ENCODE results near the gene GPM6B. TPM values are rescaled to one million over a fixed set of nuclear protein-coding genes. Genes with fewer than 3 reads are reported as not detected.

GPM6B gene
- total and polyA plus RNA-seq, 5 donors from 2014 or later = 0.24 to 0.67 (median 0.34) TPM; not detected in 1

DNA sequence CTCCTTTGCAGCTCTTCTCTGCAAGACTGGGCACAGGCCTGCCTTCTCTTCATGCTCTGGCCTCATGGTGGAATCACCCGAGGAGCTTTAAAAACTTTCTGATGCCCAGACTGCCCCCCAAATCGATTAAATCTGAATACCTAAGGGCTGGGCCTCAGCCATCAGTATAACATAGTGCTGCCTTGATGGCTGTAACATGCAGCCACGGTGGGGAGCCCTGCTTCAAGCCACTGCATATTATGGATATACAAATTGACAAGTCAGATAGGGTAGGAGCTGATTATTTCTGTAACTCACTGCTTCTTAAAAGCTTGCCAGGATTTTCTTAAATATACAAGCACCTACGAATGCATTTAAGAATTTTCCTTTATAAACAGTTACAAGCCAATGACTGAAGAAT lies 40.5 kb downstream of the GPM6B start:
- Mint-ChIP-seq H3K9me3 (no peaks in the 10 kb centered on the region), H3K36me3 (peaks cover 8% of the 10 kb centered on the region), H3K4me1 (no peaks in the 10 kb centered on the region), H3K4me3 (no peak overlapping the region), H3K27ac (no peak overlapping the region), H3K27me3 (no peaks in the 10 kb centered on the region)
- no peak for DNase-seq
- ATAC-seq (ENCODE audit: low read depth in 2 of 2) = no peak
- no peak overlapping the region for H3K27ac ChIP-seq (ENCODE audit: insufficient read depth, low read length, poor library complexity, severe bottlenecking)
- H3K4me3 ChIP-seq (ENCODE audit: low read depth, low read length) = no peak overlapping the region
- H3K27me3 ChIP-seq (ENCODE audit: control insufficient read depth, insufficient read depth, low read length) = no peaks in the 10 kb centered on the region
- peaks cover 24% of the 10 kb centered on the region for H3K36me3 ChIP-seq (ENCODE audit: control insufficient read depth, insufficient read depth, low read length)
- H3K9me3 ChIP-seq (ENCODE audit: control insufficient read depth in 2 of 2, low read length in 2 of 2) = no peaks in the 10 kb centered on the region
- H3K4me1 ChIP-seq (ENCODE audit: control insufficient read depth, insufficient read depth, low read length, poor library complexity, severe bottlenecking) = no peaks in the 10 kb centered on the region

DNA sequence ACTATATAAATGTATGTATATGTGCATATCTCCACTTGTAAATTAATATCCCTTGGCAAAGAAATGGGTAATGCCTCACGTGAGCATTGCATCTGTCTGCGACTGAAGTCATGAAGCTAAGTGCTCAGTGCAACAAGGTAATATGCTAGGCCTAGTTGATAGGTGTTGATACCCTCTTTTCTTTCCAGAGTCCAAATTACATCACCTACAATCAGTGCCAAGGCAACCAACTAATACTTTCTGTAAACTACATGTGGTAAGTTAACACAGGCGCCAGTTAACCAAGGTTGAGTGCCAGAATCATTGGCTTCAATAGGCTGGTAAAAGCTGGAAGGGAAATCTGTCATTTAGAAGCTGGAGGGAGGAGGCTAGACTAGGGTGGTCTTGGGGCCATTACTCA lies 41.1 kb downstream of the GPM6B start:
- peaks cover 24% of the 10 kb centered on the region for H3K36me3 ChIP-seq (ENCODE audit: control insufficient read depth, insufficient read depth, low read length)
- no peaks in the 10 kb centered on the region for H3K27me3 ChIP-seq (ENCODE audit: control insufficient read depth, insufficient read depth, low read length)
- H3K4me3 ChIP-seq (ENCODE audit: low read depth, low read length) = no peak overlapping the region
- Mint-ChIP-seq H3K4me3 (no peak overlapping the region), H3K4me1 (no peaks in the 10 kb centered on the region), H3K27me3 (no peaks in the 10 kb centered on the region), H3K9me3 (no peaks in the 10 kb centered on the region), H3K36me3 (peaks cover 8% of the 10 kb centered on the region), H3K27ac (no peak overlapping the region)
- H3K4me1 ChIP-seq (ENCODE audit: control insufficient read depth, insufficient read depth, low read length, poor library complexity, severe bottlenecking) = no peaks in the 10 kb centered on the region
- no peak overlapping the region for H3K27ac ChIP-seq (ENCODE audit: insufficient read depth, low read length, poor library complexity, severe bottlenecking)
- ATAC-seq (ENCODE audit: low read depth in 2 of 2) (no peak), DNase-seq (no peak)
- H3K9me3 ChIP-seq (ENCODE audit: control insufficient read depth in 2 of 2, low read length in 2 of 2) = no peaks in the 10 kb centered on the region

DNA sequence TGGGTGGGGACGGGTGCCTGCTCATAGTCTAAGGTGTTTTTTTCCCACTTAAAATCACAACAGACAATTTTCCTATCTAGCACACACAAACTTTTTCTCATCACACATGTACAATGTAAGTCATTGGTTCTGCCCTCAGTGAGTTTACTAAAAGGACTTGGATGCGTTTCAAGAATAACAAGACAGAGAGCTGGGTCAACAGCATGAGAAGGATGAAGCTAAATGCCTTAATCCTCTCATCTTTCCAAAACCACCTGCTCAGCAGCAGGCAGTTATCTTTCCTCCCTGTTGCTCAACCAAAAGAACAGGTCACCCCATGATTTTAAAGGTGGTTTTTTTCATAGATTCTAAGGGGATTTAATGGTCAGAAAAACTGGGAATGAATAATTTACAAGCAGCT lies 42.2 kb downstream of the GPM6B start:
- Mint-ChIP-seq H3K4me3 (no peak overlapping the region), H3K27ac (no peak overlapping the region), H3K9me3 (no peaks in the 10 kb centered on the region), H3K4me1 (peaks cover 0 to 4% (median 2%) of the 10 kb centered on the region in 4 donors), H3K36me3 (peaks cover 14% of the 10 kb centered on the region), H3K27me3 (no peaks in the 10 kb centered on the region)
- Histone ChIP-seq H3K4me3 (ENCODE audit: low read depth, low read length) (no peak overlapping the region), H3K27ac (ENCODE audit: insufficient read depth, low read length, poor library complexity, severe bottlenecking) (no peak overlapping the region), H3K4me1 (ENCODE audit: control insufficient read depth, insufficient read depth, low read length, poor library complexity, severe bottlenecking) (no peaks in the 10 kb centered on the region), H3K36me3 (ENCODE audit: control insufficient read depth, insufficient read depth, low read length) (peaks cover 35% of the 10 kb centered on the region), H3K27me3 (ENCODE audit: control insufficient read depth, insufficient read depth, low read length) (no peaks in the 10 kb centered on the region), H3K9me3 (ENCODE audit: control insufficient read depth in 2 of 2, low read length in 2 of 2) (no peaks in the 10 kb centered on the region)
- ATAC-seq (ENCODE audit: low read depth in 2 of 2) (no peak), DNase-seq (no peak)

DNA sequence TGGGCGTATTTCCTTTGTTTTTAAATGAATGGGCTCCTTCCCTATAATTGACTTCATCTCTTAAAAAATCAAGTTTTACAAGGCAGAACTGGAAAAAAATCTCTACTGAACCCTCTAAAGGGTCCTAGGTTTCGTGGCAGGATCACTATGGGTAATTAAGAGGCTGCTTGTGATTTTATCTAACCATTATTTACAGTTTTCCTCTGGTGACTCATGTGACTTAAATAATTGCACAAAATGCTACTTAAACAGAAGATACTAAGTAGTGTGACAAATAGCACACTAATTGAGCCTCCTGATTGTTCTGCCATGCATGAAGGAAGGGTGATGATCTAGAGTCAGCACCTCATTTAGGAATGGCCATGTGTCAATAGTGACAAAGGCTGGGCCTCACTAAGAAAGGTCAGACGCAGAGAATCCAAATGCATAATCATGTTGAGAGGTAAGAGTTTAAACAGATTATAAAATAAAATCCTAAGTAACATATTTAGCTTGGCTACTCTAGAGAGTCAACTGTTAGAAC lies 46.8 kb downstream of the GPM6B start:
- H3K4me1 ChIP-seq (ENCODE audit: control insufficient read depth, insufficient read depth, low read length, poor library complexity, severe bottlenecking) = no peaks in the 10 kb centered on the region
- no peak overlapping the region for H3K4me3 ChIP-seq (ENCODE audit: low read depth, low read length)
- H3K27ac ChIP-seq (ENCODE audit: insufficient read depth, low read length, poor library complexity, severe bottlenecking) = no peak overlapping the region
- Mint-ChIP-seq H3K27me3 (no peaks in the 10 kb centered on the region), H3K36me3 (peaks cover 39% of the 10 kb centered on the region), H3K27ac (peak overlapping the region in 1 of 3 donors; percentile 18), H3K4me3 (no peak overlapping the region), H3K4me1 (peaks cover 0 to 6% (median 2%) of the 10 kb centered on the region in 4 donors), H3K9me3 (peaks cover 0 to 2% (median 0%) of the 10 kb centered on the region in 7 donors)
- H3K9me3 ChIP-seq (ENCODE audit: control insufficient read depth in 2 of 2, low read length in 2 of 2) = no peaks in the 10 kb centered on the region
- H3K36me3 ChIP-seq (ENCODE audit: control insufficient read depth, insufficient read depth, low read length) = peaks cover 63% of the 10 kb centered on the region
- no peak for ATAC-seq (ENCODE audit: low read depth in 2 of 2)
- no peak for DNase-seq
- H3K27me3 ChIP-seq (ENCODE audit: control insufficient read depth, insufficient read depth, low read length) = no peaks in the 10 kb centered on the region

DNA sequence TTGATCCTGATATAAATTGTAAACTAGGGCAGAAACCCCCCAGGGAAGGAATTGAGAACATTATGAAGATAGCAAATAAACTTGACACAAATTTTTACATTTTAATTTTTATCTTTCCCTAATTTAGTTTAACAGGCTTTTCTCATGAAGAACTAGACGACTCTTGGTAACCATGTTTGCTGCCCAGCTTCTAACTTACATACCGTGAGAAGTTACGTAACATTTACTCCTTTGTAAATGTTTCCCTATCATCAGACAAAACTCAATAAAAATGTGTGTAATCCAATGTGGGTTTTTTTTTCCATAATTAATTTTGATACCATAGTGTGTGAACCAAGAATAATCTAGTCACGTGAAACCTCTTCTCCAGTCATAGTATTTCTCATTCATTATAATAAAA lies 48.0 kb downstream of the GPM6B start:
- peaks cover 67% of the 10 kb centered on the region for H3K36me3 ChIP-seq (ENCODE audit: control insufficient read depth, insufficient read depth, low read length)
- Mint-ChIP-seq H3K27me3 (no peaks in the 10 kb centered on the region), H3K4me1 (peaks cover 0 to 6% (median 2%) of the 10 kb centered on the region in 4 donors), H3K9me3 (peaks cover 0 to 2% (median 0%) of the 10 kb centered on the region in 7 donors), H3K4me3 (no peak overlapping the region), H3K27ac (no peak overlapping the region), H3K36me3 (peaks cover 31% of the 10 kb centered on the region)
- no peak overlapping the region for H3K27ac ChIP-seq (ENCODE audit: insufficient read depth, low read length, poor library complexity, severe bottlenecking)
- ATAC-seq (ENCODE audit: low read depth in 2 of 2) (no peak), DNase-seq (no peak)
- H3K27me3 ChIP-seq (ENCODE audit: control insufficient read depth, insufficient read depth, low read length) = no peaks in the 10 kb centered on the region
- H3K4me3 ChIP-seq (ENCODE audit: low read depth, low read length) = no peak overlapping the region
- H3K9me3 ChIP-seq (ENCODE audit: control insufficient read depth in 2 of 2, low read length in 2 of 2) = no peaks in the 10 kb centered on the region
- no peaks in the 10 kb centered on the region for H3K4me1 ChIP-seq (ENCODE audit: control insufficient read depth, insufficient read depth, low read length, poor library complexity, severe bottlenecking)

DNA sequence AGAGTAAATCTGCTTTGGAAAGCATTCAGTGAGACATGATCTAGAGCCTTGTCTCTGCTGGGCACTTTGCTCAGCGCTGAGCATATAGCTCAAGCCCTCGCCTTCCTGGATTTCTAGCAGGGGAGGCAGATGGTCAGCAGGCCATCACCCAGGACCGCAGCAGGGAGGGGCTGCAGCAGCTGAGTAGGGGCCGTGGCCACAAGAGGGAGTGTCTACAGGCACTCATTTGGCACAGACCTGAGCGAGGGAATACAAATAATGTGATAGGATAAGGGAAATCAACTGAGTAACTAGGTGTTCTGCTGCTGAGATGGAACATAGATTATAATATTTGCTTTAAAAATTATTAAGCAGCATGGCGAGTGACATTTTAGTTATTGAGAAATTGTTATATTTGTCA lies 52.1 kb downstream of the GPM6B start:
- H3K27ac Mint-ChIP-seq = no peak overlapping the region
- no peaks in the 10 kb centered on the region for H3K27me3 Mint-ChIP-seq
- no peaks in the 10 kb centered on the region for H3K27me3 ChIP-seq (ENCODE audit: control insufficient read depth, insufficient read depth, low read length)
- H3K36me3 ChIP-seq (ENCODE audit: control insufficient read depth, insufficient read depth, low read length) = peaks cover 89% of the 10 kb centered on the region
- no peaks in the 10 kb centered on the region for H3K4me1 ChIP-seq (ENCODE audit: control insufficient read depth, insufficient read depth, low read length, poor library complexity, severe bottlenecking)
- H3K4me3 ChIP-seq (ENCODE audit: low read depth, low read length) = no peak overlapping the region
- H3K4me3 Mint-ChIP-seq = no peak overlapping the region
- H3K27ac ChIP-seq (ENCODE audit: insufficient read depth, low read length, poor library complexity, severe bottlenecking) = no peak overlapping the region
- H3K36me3 Mint-ChIP-seq = peaks cover 38% of the 10 kb centered on the region
- H3K4me1 Mint-ChIP-seq = peaks cover 0 to 8% (median 1%) of the 10 kb centered on the region in 4 donors
- H3K9me3 Mint-ChIP-seq = peaks cover 0 to 2% (median 0%) of the 10 kb centered on the region in 7 donors
- no peak for DNase-seq
- ATAC-seq (ENCODE audit: low read depth in 2 of 2) = no peak
- no peaks in the 10 kb centered on the region for H3K9me3 ChIP-seq (ENCODE audit: control insufficient read depth in 2 of 2, low read length in 2 of 2)

DNA sequence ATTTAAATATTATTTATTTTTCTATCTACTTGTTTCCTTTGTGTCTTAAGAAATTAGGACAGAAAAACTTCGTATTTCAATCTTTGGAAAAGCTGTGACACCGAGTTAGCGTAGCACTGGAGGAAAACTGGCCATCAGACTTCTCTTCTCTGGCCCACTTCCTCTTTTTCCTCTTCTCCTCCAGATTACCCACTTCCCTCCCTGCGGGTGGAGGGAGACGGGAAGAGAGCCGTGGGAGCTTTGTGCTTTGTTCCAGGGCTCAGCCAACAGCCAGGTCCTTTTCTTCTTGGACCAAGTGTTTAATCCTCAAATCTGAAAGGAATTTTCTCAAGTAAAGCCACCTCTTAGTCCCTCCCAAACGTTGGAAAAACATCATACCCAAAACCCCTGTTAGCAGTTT lies 52.6 kb downstream of the GPM6B start:
- no peak for DNase-seq
- peaks cover 0 to 2% (median 0%) of the 10 kb centered on the region in 7 donors for H3K9me3 Mint-ChIP-seq
- H3K27ac ChIP-seq (ENCODE audit: insufficient read depth, low read length, poor library complexity, severe bottlenecking) = no peak overlapping the region
- no peak overlapping the region for H3K27ac Mint-ChIP-seq
- ATAC-seq (ENCODE audit: low read depth in 2 of 2) = no peak
- H3K4me1 Mint-ChIP-seq = peaks cover 0 to 8% (median 1%) of the 10 kb centered on the region in 4 donors
- H3K27me3 Mint-ChIP-seq = no peaks in the 10 kb centered on the region
- H3K9me3 ChIP-seq (ENCODE audit: control insufficient read depth in 2 of 2, low read length in 2 of 2) = no peaks in the 10 kb centered on the region
- no peaks in the 10 kb centered on the region for H3K4me1 ChIP-seq (ENCODE audit: control insufficient read depth, insufficient read depth, low read length, poor library complexity, severe bottlenecking)
- peaks cover 36% of the 10 kb centered on the region for H3K36me3 Mint-ChIP-seq
- peaks cover 88% of the 10 kb centered on the region for H3K36me3 ChIP-seq (ENCODE audit: control insufficient read depth, insufficient read depth, low read length)
- H3K4me3 Mint-ChIP-seq = no peak overlapping the region
- H3K27me3 ChIP-seq (ENCODE audit: control insufficient read depth, insufficient read depth, low read length) = no peaks in the 10 kb centered on the region
- H3K4me3 ChIP-seq (ENCODE audit: low read depth, low read length) = no peak overlapping the region

DNA sequence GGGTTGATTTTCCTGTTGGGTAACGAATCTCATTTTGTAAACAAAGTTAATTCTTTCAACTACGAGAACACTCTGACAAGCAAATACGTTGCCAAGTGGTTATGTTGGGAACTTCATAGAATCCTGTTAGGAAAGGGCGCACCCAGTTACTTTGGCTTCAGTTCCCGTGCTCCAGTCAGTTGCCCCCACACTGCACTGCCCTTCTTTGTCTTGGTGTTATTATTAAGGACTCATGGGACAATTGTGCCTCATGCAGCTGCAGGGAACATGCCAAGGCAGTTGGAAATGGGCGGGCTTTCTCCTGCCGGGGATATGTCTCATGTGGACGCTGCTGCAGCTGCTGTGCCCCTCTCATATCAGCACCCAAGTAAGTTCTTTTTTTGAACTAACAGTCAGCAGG lies 53.4 kb downstream of the GPM6B start:
- Mint-ChIP-seq H3K9me3 (peaks cover 0 to 2% (median 0%) of the 10 kb centered on the region in 7 donors), H3K4me1 (peaks cover 0 to 8% (median 1%) of the 10 kb centered on the region in 4 donors), H3K4me3 (no peak overlapping the region), H3K27ac (no peak overlapping the region), H3K36me3 (peaks cover 37% of the 10 kb centered on the region), H3K27me3 (no peaks in the 10 kb centered on the region)
- DNase-seq = no peak
- Histone ChIP-seq H3K4me1 (ENCODE audit: control insufficient read depth, insufficient read depth, low read length, poor library complexity, severe bottlenecking) (no peaks in the 10 kb centered on the region), H3K4me3 (ENCODE audit: low read depth, low read length) (no peak overlapping the region), H3K27me3 (ENCODE audit: control insufficient read depth, insufficient read depth, low read length) (no peaks in the 10 kb centered on the region), H3K27ac (ENCODE audit: insufficient read depth, low read length, poor library complexity, severe bottlenecking) (no peak overlapping the region), H3K36me3 (ENCODE audit: control insufficient read depth, insufficient read depth, low read length) (peaks cover 88% of the 10 kb centered on the region), H3K9me3 (ENCODE audit: control insufficient read depth in 2 of 2, low read length in 2 of 2) (no peaks in the 10 kb centered on the region)
- ATAC-seq (ENCODE audit: low read depth in 2 of 2) = no peak
